Breast epithelium (tissue), 3 donors: ENCODE data around the gene SET.

ENCODE experiments used
- CTCF ChIP-seq, 3 donors: fragments of 450-650 bp; IDR thresholded peaks; one replicate each; pipeline ENCODE4 v1.5.1; 2016 to 2017; ENCODE audit warnings: antibody characterized with exemption in 3 of 3, mild to moderate bottlenecking in 3 of 3, moderate library complexity in 3 of 3
- POLR2A ChIP-seq: fragments of 450-650 bp; IDR thresholded peaks from one replicate; pipeline ENCODE4 v1.6.1; 2016; ENCODE audit warnings: antibody characterized with exemption, mild to moderate bottlenecking, moderate library complexity

GRCh38 chr9:128687453-128687852 lies 1.6 kb upstream of the SET start:
- TF ChIP-seq CTCF (IDR thresholded peaks at IDR 0.05) (no peak), POLR2A (no peak)
